NCI-H2171 (cell line): ENCODE results near the gene CATSPER2.
"Not testable (repeated sequence)": the region's sequence is repeated elsewhere in the genome, so short reads cannot be mapped to it uniquely, and the experiment has no call there.

Source experiments
- DNase-seq: peaks from one replicate; lab custom pipeline; 2025; lab: John Stamatoyannopoulos, UW

Gene CATSPER2

GRCh38 chr15:43593328-43594190 lies 55.1 kb downstream of the CATSPER2 start, which contains the start of gene CKMT1B:
CKMT1B (plus strand) TSS chr15:43594027; CDS start chr15:43594219, 192 bp downstream.
- DNase-seq = not testable (repeated sequence)

GRCh38 chr15:43592841-43593240 lies 55.8 kb downstream of the CATSPER2 start:
- not testable (repeated sequence) for DNase-seq

- DNase-seq = not testable (repeated sequence)
Measured at GRCh38 chr15:43589778-43590466, 58.7 kb downstream of the CATSPER2 start, which contains the start of gene PPIP5K1. PPIP5K1 (minus strand) TSS chr15:43590208; CDS start chr15:43584504, 5,704 bp downstream.
